ENCODE results near the gene GBGT1.
"Not testable (repeated sequence)": the region's sequence is repeated elsewhere in the genome, so short reads cannot be mapped to it uniquely, and the experiment has no call there.

The GBGT1 gene

DNA sequence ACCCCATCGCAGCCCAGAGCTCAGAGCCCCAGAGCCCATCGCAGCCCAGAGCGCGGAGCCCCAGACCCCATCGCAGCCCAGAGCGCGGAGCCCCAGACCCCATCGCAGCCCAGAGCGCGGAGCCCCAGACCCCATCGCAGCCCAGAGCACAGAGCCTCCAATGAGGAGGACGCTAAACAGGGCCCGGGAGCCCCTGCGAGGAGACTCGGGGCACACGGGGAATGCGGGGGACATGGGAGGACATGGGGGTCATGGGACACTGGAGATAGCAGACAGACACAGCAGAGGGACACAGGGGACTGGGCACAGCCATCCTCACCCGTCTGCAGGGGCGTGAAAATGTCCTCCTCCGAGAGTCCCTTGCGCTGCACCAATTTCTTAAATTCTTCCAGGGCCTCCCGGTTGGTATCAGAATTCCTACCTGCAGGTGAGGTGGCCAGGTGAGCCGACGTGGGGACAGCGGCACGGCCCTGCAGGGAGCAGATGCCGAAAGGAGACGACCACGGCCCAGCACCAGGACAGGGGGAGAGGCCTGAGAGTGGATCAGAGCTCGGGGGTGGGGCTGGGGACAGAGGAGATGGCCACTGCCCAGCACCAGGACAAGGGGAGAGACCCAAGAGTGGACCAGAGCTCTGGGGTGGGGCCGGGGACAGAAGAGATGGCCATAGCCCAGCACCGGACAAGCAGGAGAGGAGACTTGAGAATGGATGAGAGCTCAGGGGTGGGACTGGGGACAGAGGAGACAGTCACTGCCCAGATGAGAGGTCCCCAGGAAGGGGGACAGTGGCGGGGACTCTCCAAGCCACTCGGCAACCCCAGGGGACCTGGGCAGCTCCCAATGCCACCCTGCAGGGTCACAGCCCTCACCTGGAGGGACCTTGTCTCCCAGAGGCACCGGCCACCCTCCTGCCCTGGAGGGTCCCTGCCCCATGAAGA, 42.5 kb upstream of the GBGT1 start:
- no peak for TF ChIP-seq EZH2 (IDR thresholded peaks at IDR 0.05; ENCODE audit: borderline replicate concordance, low read length)
- TF ChIP-seq, protein P1, sequence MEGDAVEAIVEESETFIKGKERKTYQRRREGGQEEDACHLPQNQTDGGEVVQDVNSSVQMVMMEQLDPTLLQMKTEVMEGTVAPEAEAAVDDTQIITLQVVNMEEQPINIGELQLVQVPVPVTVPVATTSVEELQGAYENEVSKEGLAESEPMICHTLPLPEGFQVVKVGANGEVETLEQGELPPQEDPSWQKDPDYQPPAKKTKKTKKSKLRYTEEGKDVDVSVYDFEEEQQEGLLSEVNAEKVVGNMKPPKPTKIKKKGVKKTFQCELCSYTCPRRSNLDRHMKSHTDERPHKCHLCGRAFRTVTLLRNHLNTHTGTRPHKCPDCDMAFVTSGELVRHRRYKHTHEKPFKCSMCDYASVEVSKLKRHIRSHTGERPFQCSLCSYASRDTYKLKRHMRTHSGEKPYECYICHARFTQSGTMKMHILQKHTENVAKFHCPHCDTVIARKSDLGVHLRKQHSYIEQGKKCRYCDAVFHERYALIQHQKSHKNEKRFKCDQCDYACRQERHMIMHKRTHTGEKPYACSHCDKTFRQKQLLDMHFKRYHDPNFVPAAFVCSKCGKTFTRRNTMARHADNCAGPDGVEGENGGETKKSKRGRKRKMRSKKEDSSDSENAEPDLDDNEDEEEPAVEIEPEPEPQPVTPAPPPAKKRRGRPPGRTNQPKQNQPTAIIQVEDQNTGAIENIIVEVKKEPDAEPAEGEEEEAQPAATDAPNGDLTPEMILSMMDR (IDR thresholded peaks at IDR 0.05; ENCODE audit: low read length) = no peak
- Histone ChIP-seq H3K9ac (ENCODE audit: low read length) (no peak overlapping the region), H4K20me1 (ENCODE audit: insufficient read depth, low read length) (no peaks in the 10 kb centered on the region), H3K4me3 (ENCODE audit: low read depth, low read length, poor library complexity, severe bottlenecking) (no peak overlapping the region), H3F3A (ENCODE audit: insufficient read depth, low read length) (no peaks in the 10 kb centered on the region), H3K27me3 (ENCODE audit: insufficient read depth, low read length) (0 out of 2 replicates have a peak, but pooled peaks cover 4% of the 10 kb centered on the region), H3K9me2 (ENCODE audit: low read depth, low read length) (no peaks in the 10 kb centered on the region), H3K36me3 (ENCODE audit: insufficient read depth, low read length) (no peaks in the 10 kb centered on the region), H3K27ac (ENCODE audit: low read depth, low read length, poor library complexity, severe bottlenecking) (no peak overlapping the region), H3K4me1 (ENCODE audit: insufficient read depth, low read length, severe bottlenecking) (no peaks in the 10 kb centered on the region), H3K4me2 (ENCODE audit: low read length) (no peak overlapping the region), H2AFZ (ENCODE audit: low read length) (no peak overlapping the region), H3K79me2 (ENCODE audit: insufficient read depth, low read length) (no peaks in the 10 kb centered on the region), H3K9me3 (ENCODE audit: low read length) (no peaks in the 10 kb centered on the region)

DNA sequence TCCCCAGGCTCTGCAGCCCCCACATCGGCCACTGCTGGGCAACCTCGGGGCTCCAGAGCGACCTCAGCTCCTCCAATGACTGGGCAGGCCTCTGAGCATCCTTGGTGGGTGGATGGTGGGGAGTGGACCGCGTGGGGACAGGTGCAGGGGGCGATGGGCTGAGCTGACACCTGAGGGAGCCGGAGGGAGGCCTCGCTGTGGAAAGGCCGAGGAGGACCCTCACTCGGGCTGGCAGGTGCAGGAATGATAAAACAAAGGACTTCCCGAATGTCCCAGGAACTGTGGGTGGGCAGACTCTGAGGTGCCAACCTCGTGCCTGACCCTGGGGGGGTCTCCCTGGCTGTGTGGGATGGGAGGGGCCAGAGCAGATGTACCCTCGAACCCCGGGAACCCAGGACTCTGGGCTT, 41.8 kb upstream of the GBGT1 start:
- not testable (repeated sequence) for H3F3A ChIP-seq (ENCODE audit: insufficient read depth, low read length); H2AFZ ChIP-seq (ENCODE audit: low read length); H3K27ac ChIP-seq (ENCODE audit: low read depth, low read length, poor library complexity, severe bottlenecking); H3K36me3 ChIP-seq (ENCODE audit: insufficient read depth, low read length); H3K4me3 ChIP-seq (ENCODE audit: low read depth, low read length, poor library complexity, severe bottlenecking); H4K20me1 ChIP-seq (ENCODE audit: insufficient read depth, low read length); H3K79me2 ChIP-seq (ENCODE audit: insufficient read depth, low read length); H3K4me1 ChIP-seq (ENCODE audit: insufficient read depth, low read length, severe bottlenecking); H3K9ac ChIP-seq (ENCODE audit: low read length); H3K9me2 ChIP-seq (ENCODE audit: low read depth, low read length); H3K9me3 ChIP-seq (ENCODE audit: low read length); H3K27me3 ChIP-seq (ENCODE audit: insufficient read depth, low read length); H3K4me2 ChIP-seq (ENCODE audit: low read length)

DNA sequence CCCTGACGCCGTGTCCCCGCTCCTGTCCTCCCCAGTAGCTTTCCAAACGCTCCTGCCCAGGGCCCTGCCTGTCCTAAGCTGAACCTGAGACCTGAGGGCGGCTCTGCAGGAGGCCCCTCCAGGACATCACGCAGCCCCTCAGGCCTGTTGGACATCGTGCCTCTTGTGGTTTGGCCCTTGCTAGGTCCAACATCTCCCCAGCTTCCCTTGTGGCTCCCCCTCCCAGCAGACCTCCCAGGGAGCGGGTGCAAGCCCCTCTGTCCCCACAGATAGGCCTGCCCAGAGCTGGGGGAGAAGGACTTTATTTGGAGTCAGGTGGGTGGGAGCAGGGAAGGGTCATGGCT, 41.3 kb upstream of the GBGT1 start:
- no peaks in the 10 kb centered on the region for H3K79me2 ChIP-seq (ENCODE audit: insufficient read depth, low read length)
- H3K9me3 ChIP-seq (ENCODE audit: low read length) = no peaks in the 10 kb centered on the region
- H3F3A ChIP-seq (ENCODE audit: insufficient read depth, low read length) = no peaks in the 10 kb centered on the region
- no peaks in the 10 kb centered on the region for H3K9me2 ChIP-seq (ENCODE audit: low read depth, low read length)
- H2AFZ ChIP-seq (ENCODE audit: low read length) = no peak overlapping the region
- H3K9ac ChIP-seq (ENCODE audit: low read length) = no peak overlapping the region
- no peaks in the 10 kb centered on the region for H4K20me1 ChIP-seq (ENCODE audit: insufficient read depth, low read length)
- H3K27ac ChIP-seq (ENCODE audit: low read depth, low read length, poor library complexity, severe bottlenecking) = no peak overlapping the region
- no peaks in the 10 kb centered on the region for H3K36me3 ChIP-seq (ENCODE audit: insufficient read depth, low read length)
- H3K27me3 ChIP-seq (ENCODE audit: insufficient read depth, low read length) = no peaks in the 10 kb centered on the region
- no peaks in the 10 kb centered on the region for H3K4me1 ChIP-seq (ENCODE audit: insufficient read depth, low read length, severe bottlenecking)
- no peak overlapping the region for H3K4me2 ChIP-seq (ENCODE audit: low read length)
- no peak overlapping the region for H3K4me3 ChIP-seq (ENCODE audit: low read depth, low read length, poor library complexity, severe bottlenecking)
- TF ChIP-seq, protein P1 (IDR thresholded peaks at IDR 0.05; ENCODE audit: low read length) = no peak
- no peak for TF ChIP-seq EZH2 (IDR thresholded peaks at IDR 0.05; ENCODE audit: borderline replicate concordance, low read length)

Measured in OCI-LY1 (cell line).